SK-N-SH (cell line): ENCODE results near the gene MGAT1.
"Not testable (repeated sequence)": the region's sequence is repeated elsewhere in the genome, so short reads cannot be mapped to it uniquely, and the experiment has no call there.

Experiments used
- CTCF ChIP-seq: fragments of 200-600 bp; sonication (generic); IDR thresholded peaks from 2 replicates; pipeline ENCODE4 v1.6.1; 2017; ENCODE audit warnings: antibody characterized with exemption, mild to moderate bottlenecking, moderate library complexity
- GABPA ChIP-seq: IDR thresholded peaks from 2 replicates; pipeline ENCODE4 v1.4.0; 2012; ENCODE audit warnings: low read depth, mild to moderate bottlenecking
- REST ChIP-seq: IDR thresholded peaks from 2 replicates; pipeline ENCODE4 v1.6.1; 2012; ENCODE audit warnings: mild to moderate bottlenecking, low read depth, low read length, moderate library complexity
- RFX5 ChIP-seq: IDR thresholded peaks from 2 replicates; pipeline ENCODE4 v1.6.1; 2012; ENCODE audit warnings: mild to moderate bottlenecking, improper control_type of control experiment, low read length
- TF ChIP-seq, protein P1 (sequence below): IDR thresholded peaks from 2 replicates; pipeline ENCODE4 v1.4.0; 2012; ENCODE audit warnings: low read depth

DNA sequence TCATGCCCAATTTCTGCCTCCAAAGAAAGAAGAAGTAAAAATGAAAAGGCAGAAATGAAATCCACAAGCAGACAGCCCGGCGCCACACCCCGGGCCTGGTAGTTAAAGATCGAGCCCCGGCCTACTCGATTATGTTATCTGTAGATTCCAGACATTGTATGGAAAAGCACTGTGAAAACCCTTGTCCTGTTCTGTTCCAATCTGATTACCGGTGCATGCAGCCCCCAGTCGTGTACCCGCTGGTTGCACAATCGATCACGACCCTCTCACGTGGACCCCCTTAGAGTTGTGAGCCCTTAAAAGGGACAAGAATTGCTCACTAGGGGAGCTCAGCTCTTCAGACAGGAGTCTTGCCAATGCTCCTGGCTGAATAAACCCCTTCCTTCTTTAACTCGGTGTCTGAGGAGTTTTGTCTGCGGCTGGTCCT is 20.7 kb downstream of the MGAT1 start:
- TF ChIP-seq CTCF, RFX5, REST, GABPA: not testable (repeated sequence)
- TF ChIP-seq, protein P1, sequence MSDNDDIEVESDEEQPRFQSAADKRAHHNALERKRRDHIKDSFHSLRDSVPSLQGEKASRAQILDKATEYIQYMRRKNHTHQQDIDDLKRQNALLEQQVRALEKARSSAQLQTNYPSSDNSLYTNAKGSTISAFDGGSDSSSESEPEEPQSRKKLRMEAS, result not testable (repeated sequence)
